Skeletal muscle tissue (tissue), 4 donors: ENCODE measurements around the gene KCNN3. TPM values are rescaled to one million over a fixed set of nuclear protein-coding genes. Genes with fewer than 3 reads are reported as not detected.
A peak's percentile ranks its signal among the peaks of the same experiment; 100 is the strongest.

Experiments
- H3K27ac ChIP-seq: one replicate; pipeline ENCODE4 v1.7.0; 2013; ENCODE audit warnings: mild to moderate bottlenecking, low read depth, low read length, inconsistent platforms
- H3K27me3 ChIP-seq, 3 donors: one replicate each; pipeline ENCODE4 v1.7.0; 2013; ENCODE audit warnings: low read length in 3 of 3; ENCODE audit not compliant: control insufficient read depth in 3 of 3, insufficient read depth in 3 of 3
- H3K36me3 ChIP-seq, 3 donors: one replicate each; pipeline ENCODE4 v1.7.0; 2013; ENCODE audit warnings: low read length in 3 of 3; ENCODE audit not compliant: control insufficient read depth in 3 of 3, insufficient read depth in 3 of 3
- H3K4me1 ChIP-seq, 3 donors: one replicate each; pipeline ENCODE4 v1.7.0; 2013; ENCODE audit warnings: low read length in 3 of 3, mild to moderate bottlenecking in 3 of 3; ENCODE audit not compliant: control insufficient read depth in 3 of 3, insufficient read depth in 3 of 3
- H3K4me3 ChIP-seq, 3 donors: one replicate each; pipeline ENCODE4 v1.7.0; 2013; ENCODE audit warnings: low read length in 3 of 3
- H3K9ac ChIP-seq, 3 donors: one replicate each; pipeline ENCODE4 v1.7.0; 2013; ENCODE audit warnings: low read length in 3 of 3, mild to moderate bottlenecking in 3 of 3, moderate library complexity in 2 of 3, low read depth in 1 of 3
- H3K9me3 ChIP-seq, 3 donors: one replicate each; pipeline ENCODE4 v1.7.0; 2013; ENCODE audit warnings: low read length in 3 of 3; ENCODE audit not compliant: control insufficient read depth in 3 of 3
- total RNA-seq: library from RNA; depleted of rRNA; stranded (reverse); fragments of >200 nt; gene quantifications from one replicate; pipeline ENCODE4 v1.2.3, GENCODE V29; 2014
- donor health status: Osteomylitis.

Gene KCNN3
- total RNA-seq, 1 donor from 2014 or later: 3.7 TPM

DNA sequence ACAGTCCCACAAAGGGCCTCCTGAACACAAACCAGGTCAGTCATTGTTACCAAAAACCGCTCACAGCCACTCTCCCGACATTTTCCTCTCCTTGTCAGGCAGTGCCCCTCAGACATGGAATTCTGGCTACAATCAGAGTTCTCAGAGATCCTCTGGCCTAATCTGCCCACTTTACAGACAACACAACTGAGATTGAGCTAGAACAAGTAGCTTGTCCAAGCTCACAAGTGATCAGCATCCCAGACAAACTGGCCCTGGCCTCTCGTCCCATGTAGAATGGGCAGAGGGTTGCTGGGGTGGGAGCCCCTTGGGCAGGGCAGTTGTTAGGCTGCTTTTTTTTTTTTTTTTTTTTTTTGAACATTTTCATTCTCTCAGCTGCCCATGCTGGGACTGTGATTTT, 57.2 kb downstream of the KCNN3 start:
- H3K9me3 ChIP-seq: no peaks in the 10 kb centered on the region
- H3K4me3 ChIP-seq: no peak overlapping the region
- peaks cover 39 to 62% (median 40%) of the 10 kb centered on the region in 3 donors for H3K4me1 ChIP-seq

DNA sequence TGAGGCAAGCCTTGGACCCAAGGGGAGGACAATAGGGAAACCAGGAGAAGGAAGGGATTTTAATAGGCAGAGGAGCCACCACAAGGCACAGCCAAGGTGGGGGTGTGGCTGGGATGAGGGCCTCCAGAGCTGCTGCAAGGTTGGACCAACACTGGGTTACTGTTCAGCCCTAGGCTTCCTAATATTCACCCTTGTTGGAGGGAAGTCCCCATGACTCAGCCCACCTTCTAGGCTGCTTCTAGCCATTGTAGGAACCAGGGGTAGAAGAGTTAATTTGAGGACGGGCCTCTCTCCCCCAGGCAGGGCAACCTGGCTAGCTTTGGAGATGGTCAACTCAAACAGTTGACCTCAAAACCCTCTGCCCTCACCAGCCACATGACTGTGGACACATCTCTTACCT, 59.5 kb downstream of the KCNN3 start:
- H3K36me3 ChIP-seq: no peaks in the 10 kb centered on the region
- peak overlapping the region; percentile 63 for H3K27ac ChIP-seq
- peak overlapping the region; percentile 8 to 47 (median 28) for H3K9ac ChIP-seq
- no peak overlapping the region for H3K4me3 ChIP-seq
- no peaks in the 10 kb centered on the region for H3K27me3 ChIP-seq
- peaks cover 51 to 77% (median 57%) of the 10 kb centered on the region in 3 donors for H3K4me1 ChIP-seq
- no peaks in the 10 kb centered on the region for H3K9me3 ChIP-seq

More for the DNA sequence above, 57.2 kb downstream of the KCNN3 start:
- Histone ChIP-seq H3K27ac (peak overlapping the region; percentile 74), H3K9ac (no peak overlapping the region), H3K27me3 (no peaks in the 10 kb centered on the region), H3K36me3 (no peaks in the 10 kb centered on the region)

DNA sequence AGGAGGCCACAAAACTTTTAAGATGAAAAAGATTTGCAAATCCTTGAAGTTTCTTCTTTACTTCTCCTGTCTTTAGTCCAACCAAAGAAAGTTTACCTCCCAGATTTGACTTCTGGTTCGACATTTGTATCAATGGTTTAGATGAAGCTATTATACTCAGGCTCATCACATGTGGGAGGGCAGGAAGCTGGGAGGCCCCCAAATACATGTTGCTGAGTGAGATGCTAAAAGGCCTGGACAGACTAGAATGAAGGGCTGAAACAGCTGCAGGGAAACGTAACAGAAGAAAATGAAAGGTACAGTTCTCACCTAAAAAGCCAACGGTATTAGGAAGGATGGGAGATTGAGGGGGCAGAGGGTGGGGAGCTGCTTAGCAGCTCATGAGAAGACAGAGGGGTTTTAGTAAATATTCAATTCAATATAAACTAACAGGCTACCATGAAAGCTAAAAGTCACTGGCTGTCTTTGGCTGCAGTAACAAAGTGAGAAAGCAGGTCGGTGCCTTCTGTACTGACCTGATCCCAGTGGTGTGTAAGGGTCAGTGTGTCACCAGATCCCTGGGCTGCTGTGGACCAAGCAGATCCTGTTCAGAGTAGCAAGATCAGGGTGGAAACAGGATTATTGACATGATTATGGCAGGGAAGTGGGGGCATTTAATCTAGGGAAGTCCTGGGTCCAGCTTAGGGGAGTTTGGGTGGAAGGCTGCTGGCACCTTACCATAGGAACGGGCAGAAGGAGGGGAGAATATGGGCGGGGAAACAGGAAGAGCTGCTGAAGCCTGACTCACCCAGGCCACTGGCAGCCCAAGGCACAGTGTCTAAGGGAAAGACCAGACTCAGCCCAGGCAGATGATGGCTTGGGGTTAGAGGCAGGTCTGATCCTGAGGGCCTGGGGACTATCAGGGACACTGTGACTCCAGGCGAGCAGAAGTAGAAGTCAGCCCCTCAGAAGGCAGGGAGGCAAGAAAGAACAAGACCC, 60.4 kb downstream of the KCNN3 start:
- Histone ChIP-seq H3K36me3 (no peaks in the 10 kb centered on the region), H3K27me3 (no peaks in the 10 kb centered on the region), H3K4me1 (peaks cover 50 to 81% (median 57%) of the 10 kb centered on the region in 3 donors), H3K4me3 (peak overlapping the region in 2 of 3 donors; percentile 1 to 13), H3K27ac (peak overlapping the region; percentile 63), H3K9me3 (no peaks in the 10 kb centered on the region), H3K9ac (peak overlapping the region; percentile 58 to 68 (median 59))

DNA sequence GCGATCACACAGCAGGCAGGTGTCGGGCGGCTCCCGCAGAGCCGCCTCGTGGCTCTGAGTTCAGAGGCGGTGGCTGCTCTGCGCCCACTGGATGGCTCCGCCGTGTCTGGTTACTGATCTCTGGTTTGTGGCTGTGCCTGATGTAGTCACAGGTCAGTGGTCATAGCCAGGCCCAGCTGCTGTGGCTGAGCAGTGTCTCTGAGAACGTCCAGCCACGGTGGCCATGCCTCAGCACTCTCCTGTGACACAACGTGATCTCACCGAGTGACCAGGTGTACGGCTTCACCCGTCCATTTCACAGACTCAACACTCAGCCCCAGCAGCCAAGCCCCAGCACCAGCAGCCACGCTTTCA, 61.2 kb downstream of the KCNN3 start:
- Histone ChIP-seq H3K36me3 (no peaks in the 10 kb centered on the region), H3K4me1 (peaks cover 50 to 83% (median 54%) of the 10 kb centered on the region in 3 donors), H3K4me3 (peak overlapping the region in 2 of 3 donors; percentile 42 to 66), H3K9ac (peak overlapping the region; percentile 2 to 68 (median 58)), H3K9me3 (no peaks in the 10 kb centered on the region), H3K27ac (peak overlapping the region; percentile 63), H3K27me3 (no peaks in the 10 kb centered on the region)

DNA sequence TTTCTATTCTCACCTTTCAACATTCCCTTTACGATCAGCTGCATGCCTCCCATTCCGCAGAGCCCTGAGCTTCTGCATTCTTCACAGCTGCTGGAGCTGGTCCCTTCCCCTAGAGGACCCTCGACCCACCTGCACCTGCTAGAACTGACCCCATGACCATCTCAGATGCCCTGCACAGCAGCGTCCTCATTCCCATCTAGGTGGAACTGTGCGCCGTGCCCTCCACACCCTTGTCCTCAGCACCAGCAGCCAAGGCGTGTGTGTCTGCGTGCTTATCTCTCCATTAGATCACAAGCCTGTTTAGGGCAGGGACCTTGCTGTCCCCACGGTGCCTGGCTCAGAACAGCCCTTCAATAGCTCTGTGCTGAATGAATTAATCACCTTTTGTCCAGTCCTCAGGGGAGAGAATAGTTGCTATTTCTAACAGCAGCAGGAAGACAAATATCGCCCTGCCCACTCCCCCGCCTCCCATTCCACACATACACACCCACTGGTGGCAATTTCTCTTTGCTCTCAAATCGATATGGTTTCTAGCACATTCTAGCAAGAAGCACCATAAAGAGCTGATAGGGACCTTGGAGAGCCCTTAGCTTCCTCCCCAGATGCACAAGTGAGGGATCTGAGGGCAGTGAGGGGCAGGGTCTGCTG, 61.7 kb downstream of the KCNN3 start:
- Histone ChIP-seq H3K36me3 (no peaks in the 10 kb centered on the region), H3K27me3 (no peaks in the 10 kb centered on the region), H3K9me3 (no peaks in the 10 kb centered on the region), H3K4me1 (peaks cover 50 to 83% (median 53%) of the 10 kb centered on the region in 3 donors), H3K27ac (peak overlapping the region; percentile 63), H3K9ac (peak overlapping the region in 2 of 3 donors; percentile 2 to 68), H3K4me3 (peak overlapping the region; percentile 19 to 66 (median 42))

DNA sequence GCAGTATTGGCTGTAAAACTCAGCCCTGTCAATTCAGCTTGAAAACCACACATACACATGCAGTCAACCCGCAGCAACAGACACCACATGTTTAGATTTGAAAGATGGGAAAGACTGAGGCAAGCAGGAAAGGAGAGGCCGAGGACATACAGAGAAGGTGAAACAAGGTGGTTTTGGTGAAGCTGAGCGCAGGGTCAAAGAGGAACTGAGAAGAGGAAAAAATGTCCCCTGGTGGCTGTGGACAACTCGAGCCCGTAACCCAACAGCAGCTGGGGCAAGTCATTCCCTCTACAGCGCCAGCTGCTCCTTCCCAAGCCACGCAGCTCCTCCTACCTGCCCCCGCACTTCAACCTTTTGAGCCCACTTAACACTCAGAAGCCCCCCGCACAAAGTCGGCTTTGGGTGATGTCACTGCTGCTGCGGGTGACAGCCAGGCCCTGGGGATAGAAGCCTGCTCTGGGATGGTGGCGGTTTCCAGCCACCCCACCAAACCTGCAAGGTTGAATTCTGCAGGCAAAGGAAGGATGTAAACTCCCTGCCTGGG, 63.0 kb downstream of the KCNN3 start:
- H3K9me3 ChIP-seq: no peaks in the 10 kb centered on the region
- H3K36me3 ChIP-seq: no peaks in the 10 kb centered on the region
- no peak overlapping the region for H3K27ac ChIP-seq
- no peaks in the 10 kb centered on the region for H3K27me3 ChIP-seq
- peak overlapping the region; percentile 5 to 41 (median 19) for H3K9ac ChIP-seq
- H3K4me3 ChIP-seq: peak overlapping the region in 1 of 3 donors; percentile 33
- H3K4me1 ChIP-seq: peaks cover 58 to 86% (median 59%) of the 10 kb centered on the region in 3 donors

DNA sequence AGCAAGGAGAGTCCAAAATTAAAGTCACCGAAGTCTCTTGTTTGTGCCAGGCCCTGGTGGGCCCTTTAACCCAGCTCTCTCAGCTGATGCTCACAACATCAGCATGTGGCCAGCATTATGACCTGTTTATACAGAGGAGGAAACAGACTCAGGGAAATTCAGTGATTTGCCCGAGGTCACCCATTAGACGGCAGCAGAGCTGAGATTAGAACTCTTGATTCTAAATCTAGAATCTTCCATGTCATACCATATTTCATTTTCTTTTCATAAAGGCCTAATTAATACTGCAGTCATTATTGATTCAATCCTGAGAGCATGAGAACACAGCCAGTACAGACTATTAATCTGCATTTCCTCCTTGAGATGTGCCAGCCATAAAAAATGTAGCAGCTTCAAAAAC, 63.7 kb downstream of the KCNN3 start:
- Histone ChIP-seq H3K4me1 (peaks cover 58 to 82% (median 60%) of the 10 kb centered on the region in 3 donors), H3K4me3 (no peak overlapping the region), H3K36me3 (no peaks in the 10 kb centered on the region), H3K9me3 (no peaks in the 10 kb centered on the region), H3K27ac (no peak overlapping the region), H3K27me3 (no peaks in the 10 kb centered on the region), H3K9ac (no peak overlapping the region)

DNA sequence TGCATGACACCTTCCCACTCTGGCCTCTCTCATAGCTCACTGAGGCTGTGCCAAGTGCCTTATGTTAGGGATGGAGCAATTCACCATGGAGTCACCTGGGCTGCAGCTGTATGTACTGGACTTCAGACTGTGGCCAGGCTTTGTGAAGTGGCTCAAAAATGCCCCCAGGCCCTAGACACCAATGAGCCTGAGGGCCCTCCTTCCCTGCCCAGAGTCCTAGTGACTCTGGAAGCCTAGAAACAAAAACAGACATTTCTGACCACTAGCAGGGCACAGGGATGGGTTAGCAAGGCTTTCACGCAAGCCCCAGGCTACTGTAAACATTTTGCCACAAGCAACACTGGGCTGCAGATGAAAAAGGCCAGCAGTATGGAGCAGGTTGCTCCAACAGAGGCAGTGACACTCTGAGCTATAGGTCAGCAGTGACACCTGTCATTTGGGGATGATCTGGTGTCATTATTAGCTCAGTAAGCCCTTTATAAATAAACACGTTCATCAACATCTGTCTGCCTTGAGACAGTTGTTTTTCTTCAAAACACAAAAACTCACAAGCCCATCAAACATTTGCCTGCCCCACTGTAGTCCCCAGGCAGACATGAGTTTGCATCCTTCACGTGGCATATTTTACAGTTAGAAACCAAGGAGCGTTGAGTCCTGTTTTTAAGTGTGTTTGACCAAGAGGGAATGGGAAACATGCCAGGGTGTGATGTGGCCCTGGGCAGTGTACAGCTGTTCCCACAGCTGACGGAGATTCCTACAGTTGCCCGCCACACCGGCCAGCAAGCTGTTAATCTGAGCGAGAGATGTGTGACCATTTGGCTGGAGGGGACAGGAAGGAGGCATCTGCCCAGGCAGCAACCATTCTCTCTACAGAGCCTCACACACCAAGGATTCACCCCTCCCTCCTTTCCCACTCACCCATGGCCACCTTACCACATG, 66.8 kb downstream of the KCNN3 start:
- Histone ChIP-seq H3K36me3 (no peaks in the 10 kb centered on the region), H3K4me3 (no peak overlapping the region), H3K27ac (peak overlapping the region; percentile 32), H3K4me1 (peaks cover 34 to 61% (median 35%) of the 10 kb centered on the region in 3 donors), H3K27me3 (no peaks in the 10 kb centered on the region), H3K9me3 (no peaks in the 10 kb centered on the region), H3K9ac (peak overlapping the region in 1 of 3 donors; percentile 0)

DNA sequence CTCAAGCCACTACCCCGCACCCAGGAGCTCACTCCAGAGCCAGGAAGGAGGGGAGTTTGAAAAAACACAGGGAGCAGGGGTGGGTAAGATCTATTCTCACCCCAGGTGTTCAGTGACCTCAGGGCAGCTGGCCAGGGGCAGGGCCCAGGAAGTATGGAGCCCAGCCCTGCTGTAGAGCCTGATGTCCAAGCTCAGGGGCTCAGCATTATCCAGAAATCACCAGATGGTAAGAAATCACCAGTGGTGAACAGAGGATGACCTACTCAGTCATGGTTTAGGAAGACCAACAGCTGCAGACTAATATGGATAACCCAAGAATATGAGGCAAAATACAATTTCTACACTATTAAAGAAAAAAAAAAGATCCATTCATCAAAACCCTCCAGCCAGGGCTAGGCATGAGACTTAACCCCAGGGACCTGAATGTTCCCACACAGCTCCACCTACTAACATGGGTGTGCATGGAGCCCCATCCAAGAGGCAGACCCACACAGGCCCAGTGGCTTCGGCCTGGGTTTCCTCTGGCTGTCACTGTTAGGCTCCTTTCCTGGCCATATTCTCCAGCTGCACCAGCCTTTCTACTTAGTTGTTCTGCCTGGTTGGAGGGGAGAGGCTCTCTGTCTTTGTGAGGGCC, 67.6 kb downstream of the KCNN3 start:
- H3K4me3 ChIP-seq: no peak overlapping the region
- H3K27ac ChIP-seq: peak overlapping the region; percentile 32
- H3K27me3 ChIP-seq: no peaks in the 10 kb centered on the region
- H3K9ac ChIP-seq: no peak overlapping the region
- H3K4me1 ChIP-seq: peaks cover 27 to 53% (median 28%) of the 10 kb centered on the region in 3 donors
- H3K36me3 ChIP-seq: no peaks in the 10 kb centered on the region
- H3K9me3 ChIP-seq: no peaks in the 10 kb centered on the region
